Neural cell (in vitro differentiated cells): ENCODE measurements around the gene APOL6.

ENCODE experiments used
- POLR2AphosphoS5 ChIP-seq: IDR thresholded peaks from 2 replicates; pipeline ENCODE4 v1.6.1; 2012
- TF ChIP-seq, protein P1 (sequence below): fragments of 450-650 bp; IDR thresholded peaks from 2 replicates; pipeline ENCODE4 v1.5.1; 2014; ENCODE audit warnings: antibody characterized with exemption, mild to moderate bottlenecking, moderate library complexity; ENCODE audit not compliant: poor library complexity, severe bottlenecking

- no peak for TF ChIP-seq POLR2AphosphoS5
- TF ChIP-seq, protein P1, sequence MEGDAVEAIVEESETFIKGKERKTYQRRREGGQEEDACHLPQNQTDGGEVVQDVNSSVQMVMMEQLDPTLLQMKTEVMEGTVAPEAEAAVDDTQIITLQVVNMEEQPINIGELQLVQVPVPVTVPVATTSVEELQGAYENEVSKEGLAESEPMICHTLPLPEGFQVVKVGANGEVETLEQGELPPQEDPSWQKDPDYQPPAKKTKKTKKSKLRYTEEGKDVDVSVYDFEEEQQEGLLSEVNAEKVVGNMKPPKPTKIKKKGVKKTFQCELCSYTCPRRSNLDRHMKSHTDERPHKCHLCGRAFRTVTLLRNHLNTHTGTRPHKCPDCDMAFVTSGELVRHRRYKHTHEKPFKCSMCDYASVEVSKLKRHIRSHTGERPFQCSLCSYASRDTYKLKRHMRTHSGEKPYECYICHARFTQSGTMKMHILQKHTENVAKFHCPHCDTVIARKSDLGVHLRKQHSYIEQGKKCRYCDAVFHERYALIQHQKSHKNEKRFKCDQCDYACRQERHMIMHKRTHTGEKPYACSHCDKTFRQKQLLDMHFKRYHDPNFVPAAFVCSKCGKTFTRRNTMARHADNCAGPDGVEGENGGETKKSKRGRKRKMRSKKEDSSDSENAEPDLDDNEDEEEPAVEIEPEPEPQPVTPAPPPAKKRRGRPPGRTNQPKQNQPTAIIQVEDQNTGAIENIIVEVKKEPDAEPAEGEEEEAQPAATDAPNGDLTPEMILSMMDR: no peak
Measured at GRCh38 chr22:35705141-35705540, 56.9 kb downstream of the APOL6 start.
